BE2C (cell line): ENCODE data around the gene BLMH.

Experiments used
- DNase-seq: peaks from one replicate; pipeline ENCODE4 v3.0.0-alpha.2; 2020
- H3K27me3 ChIP-seq: fragments of 250-450 bp; sonication (Bioruptor Pico); 2 replicates; pipeline ENCODE4 v1.5.1; 2020; ENCODE audit warnings: mild to moderate bottlenecking
- H3K36me3 ChIP-seq: fragments of 250-450 bp; sonication (Bioruptor Pico); 2 replicates; pipeline ENCODE4 v1.5.1; 2020; ENCODE audit warnings: mild to moderate bottlenecking
- H3K4me1 ChIP-seq: fragments of 250-450 bp; sonication (Bioruptor Pico); 2 replicates; pipeline ENCODE4 v1.5.1; 2020
- H3K4me3 ChIP-seq: 2 replicates; pipeline ENCODE4 v1.5.1; 2011; ENCODE audit warnings: low read depth, low read length
- H3K9me3 ChIP-seq: fragments of 250-450 bp; sonication (Bioruptor Pico); 2 replicates; pipeline ENCODE4 v1.5.1; 2020
- TF ChIP-seq, protein P1 (sequence below): IDR thresholded peaks from 2 replicates; pipeline ENCODE4 v1.5.1; 2012; ENCODE audit warnings: mild to moderate bottlenecking, low read depth, low read length

The BLMH gene

DNA sequence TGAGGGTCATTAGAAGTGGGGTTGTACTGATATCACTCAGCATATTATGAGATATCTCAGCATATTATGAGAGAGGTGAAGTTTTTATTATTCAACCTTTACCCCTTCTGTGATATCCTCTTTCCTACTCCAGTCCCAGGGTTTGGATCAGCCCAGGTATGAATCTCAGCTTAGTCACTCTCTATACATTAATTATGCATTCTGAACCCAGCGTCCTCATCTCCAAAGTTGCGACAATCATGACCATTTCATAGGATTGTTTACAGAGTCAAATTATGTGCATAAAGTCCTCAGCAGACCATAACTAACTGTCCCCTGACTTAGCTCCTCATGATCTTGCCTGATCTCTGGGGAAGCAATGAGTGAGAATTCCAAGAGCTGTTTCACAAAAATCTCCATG is 20.5 kb upstream of the BLMH start:
- Histone ChIP-seq H3K4me3 (no peak overlapping the region), H3K27me3 (no peaks in the 10 kb centered on the region), H3K4me1 (no peaks in the 10 kb centered on the region), H3K9me3 (no peaks in the 10 kb centered on the region), H3K36me3 (no peaks in the 10 kb centered on the region)
- TF ChIP-seq, protein P1, sequence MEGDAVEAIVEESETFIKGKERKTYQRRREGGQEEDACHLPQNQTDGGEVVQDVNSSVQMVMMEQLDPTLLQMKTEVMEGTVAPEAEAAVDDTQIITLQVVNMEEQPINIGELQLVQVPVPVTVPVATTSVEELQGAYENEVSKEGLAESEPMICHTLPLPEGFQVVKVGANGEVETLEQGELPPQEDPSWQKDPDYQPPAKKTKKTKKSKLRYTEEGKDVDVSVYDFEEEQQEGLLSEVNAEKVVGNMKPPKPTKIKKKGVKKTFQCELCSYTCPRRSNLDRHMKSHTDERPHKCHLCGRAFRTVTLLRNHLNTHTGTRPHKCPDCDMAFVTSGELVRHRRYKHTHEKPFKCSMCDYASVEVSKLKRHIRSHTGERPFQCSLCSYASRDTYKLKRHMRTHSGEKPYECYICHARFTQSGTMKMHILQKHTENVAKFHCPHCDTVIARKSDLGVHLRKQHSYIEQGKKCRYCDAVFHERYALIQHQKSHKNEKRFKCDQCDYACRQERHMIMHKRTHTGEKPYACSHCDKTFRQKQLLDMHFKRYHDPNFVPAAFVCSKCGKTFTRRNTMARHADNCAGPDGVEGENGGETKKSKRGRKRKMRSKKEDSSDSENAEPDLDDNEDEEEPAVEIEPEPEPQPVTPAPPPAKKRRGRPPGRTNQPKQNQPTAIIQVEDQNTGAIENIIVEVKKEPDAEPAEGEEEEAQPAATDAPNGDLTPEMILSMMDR = no peak
- DNase-seq = no peak

DNA sequence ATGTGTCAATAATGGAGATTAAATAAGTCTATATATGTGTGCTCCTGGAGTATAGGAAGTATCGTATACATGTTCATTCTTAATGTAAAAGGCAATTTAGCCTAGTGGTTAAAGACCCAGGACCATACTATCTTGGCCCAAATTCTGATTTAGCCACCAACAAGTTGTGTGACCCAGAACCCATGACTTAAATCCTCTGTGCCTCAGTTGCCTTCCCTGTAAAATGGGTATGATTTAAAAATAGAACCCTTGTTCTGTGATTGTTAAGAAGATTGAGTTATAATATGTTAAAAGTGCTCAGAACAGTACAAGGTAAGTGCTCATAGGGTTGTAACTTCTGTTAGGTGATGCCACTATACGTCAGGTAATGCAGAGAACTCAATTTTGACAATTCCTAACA is 18.8 kb upstream of the BLMH start:
- Histone ChIP-seq H3K4me1 (no peaks in the 10 kb centered on the region), H3K4me3 (no peak overlapping the region), H3K9me3 (no peaks in the 10 kb centered on the region), H3K27me3 (no peaks in the 10 kb centered on the region), H3K36me3 (no peaks in the 10 kb centered on the region)
- TF ChIP-seq, protein P1 = no peak
- DNase-seq = no peak

GRCh38 chr17:30309591-30309990 is 17.8 kb upstream of the BLMH start:
- Histone ChIP-seq H3K4me3 (no peak overlapping the region), H3K9me3 (no peaks in the 10 kb centered on the region), H3K27me3 (no peaks in the 10 kb centered on the region), H3K36me3 (no peaks in the 10 kb centered on the region), H3K4me1 (no peaks in the 10 kb centered on the region)
- DNase-seq = no peak
- TF ChIP-seq, protein P1 = no peak

DNA sequence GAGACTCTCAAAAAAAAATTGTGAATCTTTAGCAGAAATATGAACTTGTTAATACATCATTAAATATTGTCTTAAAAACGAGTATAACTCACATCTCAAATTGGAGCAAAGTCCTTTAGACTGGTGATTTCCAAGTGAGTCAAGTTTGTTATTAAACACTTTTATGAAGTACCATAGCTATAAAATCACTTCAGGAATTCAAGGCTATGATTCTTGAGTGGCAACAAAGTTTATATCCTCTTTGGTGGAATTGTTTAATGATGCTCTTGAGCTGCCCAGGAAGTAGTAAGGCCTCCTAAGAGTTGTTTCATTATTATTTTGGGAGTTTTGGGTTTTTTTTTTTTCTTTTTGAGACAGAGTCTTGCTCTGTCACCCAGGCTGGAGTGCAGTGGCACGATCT is 16.7 kb upstream of the BLMH start:
- no peaks in the 10 kb centered on the region for H3K9me3 ChIP-seq
- no peaks in the 10 kb centered on the region for H3K4me1 ChIP-seq
- H3K4me3 ChIP-seq = no peak overlapping the region
- no peaks in the 10 kb centered on the region for H3K27me3 ChIP-seq
- DNase-seq = no peak
- TF ChIP-seq, protein P1 = no peak
- no peaks in the 10 kb centered on the region for H3K36me3 ChIP-seq

GRCh38 chr17:30304778-30305177 is 13.0 kb upstream of the BLMH start:
- TF ChIP-seq, protein P1 = no peak
- no peaks in the 10 kb centered on the region for H3K36me3 ChIP-seq
- no peaks in the 10 kb centered on the region for H3K27me3 ChIP-seq
- H3K9me3 ChIP-seq = no peaks in the 10 kb centered on the region
- no peak overlapping the region for H3K4me3 ChIP-seq
- no peaks in the 10 kb centered on the region for H3K4me1 ChIP-seq
- no peak for DNase-seq

DNA sequence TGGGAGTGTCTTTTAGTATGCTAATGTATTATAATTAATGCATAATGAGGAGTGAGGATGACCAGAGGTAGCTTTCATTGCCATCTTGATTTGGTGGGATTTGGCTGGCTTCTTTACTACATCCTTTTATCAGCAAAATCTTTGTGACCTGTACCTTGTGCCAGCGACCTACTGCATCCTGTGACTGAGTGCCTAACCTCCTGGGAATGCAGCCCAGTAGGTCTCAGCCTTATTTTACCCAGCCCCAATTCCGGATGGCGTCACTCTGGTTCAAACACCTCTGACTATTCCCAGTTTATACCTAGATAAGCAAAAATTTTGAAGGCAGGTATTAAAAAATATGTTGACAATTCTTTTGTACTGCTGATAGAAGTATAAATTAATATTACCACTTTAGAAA is 10.5 kb upstream of the BLMH start:
- TF ChIP-seq, protein P1 = no peak
- H3K9me3 ChIP-seq = no peaks in the 10 kb centered on the region
- no peaks in the 10 kb centered on the region for H3K27me3 ChIP-seq
- H3K4me1 ChIP-seq = no peaks in the 10 kb centered on the region
- H3K4me3 ChIP-seq = no peak overlapping the region
- H3K36me3 ChIP-seq = no peaks in the 10 kb centered on the region
- DNase-seq = no peak
